Stimulated activated CD4-positive, alpha-beta T cell treated with anti-CD3 and anti-CD28 coated beads, Interleukin-12 subunit alpha, Interleukin-12 subunit beta, amount 100 ng/mL, for 4 hours (primary cell): Measurements from ENCODE around the gene RFC3.

Source experiments
- DNase-seq: peaks from one replicate; pipeline ENCODE4 v3.0.0-alpha.2; 2020

The RFC3 gene

GRCh38 chr13:33869005-33869404 lies 51.1 kb downstream of the RFC3 start:
- DNase-seq, result no peak

GRCh38 chr13:33870046-33870668 lies 52.2 kb downstream of the RFC3 start:
- DNase-seq, result no peak

- DNase-seq, result no peak
Observed at GRCh38 chr13:33871207-33872004, 53.5 kb downstream of the RFC3 start.

- no peak for DNase-seq
Observed at GRCh38 chr13:33872005-33872351, 54.0 kb downstream of the RFC3 start.

- DNase-seq, result no peak
Observed at GRCh38 chr13:33873251-33873908, 55.4 kb downstream of the RFC3 start.

GRCh38 chr13:33874871-33875270 lies 56.9 kb downstream of the RFC3 start:
- no peak for DNase-seq

- no peak for DNase-seq
Observed at GRCh38 chr13:33875618-33876401, 57.9 kb downstream of the RFC3 start.

GRCh38 chr13:33876716-33877394 lies 58.9 kb downstream of the RFC3 start:
- no peak for DNase-seq

GRCh38 chr13:33879118-33879517 lies 61.2 kb downstream of the RFC3 start:
- no peak for DNase-seq

GRCh38 chr13:33882804-33883203 lies 64.9 kb downstream of the RFC3 start:
- DNase-seq, result no peak

- DNase-seq, result no peak
Observed at GRCh38 chr13:33884531-33885220, 66.7 kb downstream of the RFC3 start.
